PC-9 (cell line): Measurements from ENCODE around the gene RNF10. TPM values are rescaled to one million over a fixed set of nuclear protein-coding genes. Genes with fewer than 3 reads are reported as not detected.
"Not testable (repeated sequence)": the region's sequence is repeated elsewhere in the genome, so short reads cannot be mapped to it uniquely, and the experiment has no call there.

Experiments used
- BruUV-seq: library from RNA; stranded (reverse); fragments of 400-500 nt; replicated peaks from 2 replicates; lab custom pipeline; 2021; lab: Mats Ljungman, UMichigan
- CTCF ChIA-PET: fragments of 300-600 bp; sonication (Branson Sonifier 250); formaldehyde crosslinking; loops from one replicate; lab custom pipeline; 2022; ENCODE audit warnings: antibody characterized with exemption; lab: Charles Lee
- POLR2A ChIA-PET: fragments of 300-600 bp; sonication (Branson Sonifier 250); formaldehyde crosslinking; loops from one replicate; lab custom pipeline; 2022; ENCODE audit warnings: antibody characterized with exemption; ENCODE audit not compliant: unreplicated experiment; lab: Charles Lee
- DNase-seq, 2 experiments: peaks; one replicate each; pipeline versions ENCODE4 v3.0.0 to v3.0.0-alpha.2; 2015 to 2022; ENCODE audit warnings: mixed read lengths in 1 of 2
- H2AFZ ChIP-seq: fragments of 200-600 bp; sonication (generic); 2 replicates; pipeline ENCODE4 v1.8.1; 2017; ENCODE audit warnings: antibody characterized with exemption
- H3F3A ChIP-seq: fragments of 200-600 bp; sonication (generic); 2 replicates; pipeline ENCODE4 v1.8.1; 2017; ENCODE audit warnings: antibody characterized with exemption, mild to moderate bottlenecking, low read depth; ENCODE audit not compliant: insufficient read depth
- H3K27ac ChIP-seq: fragments of 200-600 bp; sonication (generic); 2 replicates; pipeline ENCODE4 v1.6.1; 2016; ENCODE audit warnings: mixed run types
- H3K27me3 ChIP-seq: fragments of 200-600 bp; sonication (generic); 2 replicates; pipeline ENCODE4 v1.6.1; 2016; ENCODE audit warnings: low read depth, mixed run types; ENCODE audit not compliant: insufficient read depth
- H3K36me3 ChIP-seq: fragments of 200-600 bp; sonication (generic); 2 replicates; pipeline ENCODE4 v1.6.1; 2016; ENCODE audit warnings: low read depth, mixed run types
- H3K4me1 ChIP-seq: fragments of 200-600 bp; sonication (generic); replicated peaks from 2 replicates; pipeline ENCODE4 v1.6.1; 2016; ENCODE audit warnings: mixed run types; ENCODE audit not compliant: insufficient read depth
- H3K4me2 ChIP-seq: fragments of 200-600 bp; sonication (generic); 2 replicates; pipeline ENCODE4 v1.6.1; 2017; ENCODE audit warnings: mixed run types
- H3K4me3 ChIP-seq: fragments of 200-600 bp; sonication (generic); 2 replicates; pipeline ENCODE4 v1.6.1; 2016; ENCODE audit warnings: mixed run types
- H3K79me2 ChIP-seq: fragments of 200-600 bp; sonication (generic); 2 replicates; pipeline ENCODE4 v1.6.1; 2017; ENCODE audit warnings: low read depth, mixed run types
- H3K9me2 ChIP-seq: fragments of 200-600 bp; sonication (generic); 2 replicates; pipeline ENCODE4 v1.8.1; 2017; ENCODE audit warnings: mild to moderate bottlenecking; ENCODE audit not compliant: insufficient read depth
- H3K9me3 ChIP-seq: fragments of 200-600 bp; sonication (generic); 2 replicates; pipeline ENCODE4 v1.8.1; 2016; ENCODE audit warnings: low read depth; ENCODE audit not compliant: insufficient read depth
- H4K20me1 ChIP-seq: fragments of 200-600 bp; sonication (generic); 2 replicates; pipeline ENCODE4 v1.8.1; 2017; ENCODE audit not compliant: insufficient read depth
- CTCF ChIP-seq: fragments of 200-600 bp; sonication (generic); conservative IDR thresholded peaks from 2 replicates; pipeline ENCODE4 v1.6.1; 2017; ENCODE audit warnings: mixed run types, antibody characterized with exemption, mild to moderate bottlenecking, moderate library complexity
- EZH2 ChIP-seq: fragments of 200-600 bp; sonication (generic); IDR thresholded peaks from 2 replicates; pipeline ENCODE4 v1.8.0; 2017; ENCODE audit warnings: antibody characterized with exemption, low read depth
- intact Hi-C: fragments of 100-400 bp; cut with micrococcal nuclease; formaldehyde crosslinking; loops from one replicate; pipeline ENCODE4 v1.10.0; 2022; ENCODE audit not compliant: unreplicated experiment
- total RNA-seq: library from RNA; stranded (reverse); gene quantifications from 2 replicates; pipeline ENCODE4 v1.2.3, GENCODE V29; 2021

Gene RNF10
- total RNA-seq, 1 experiment from 2014 or later: 196 TPM

- no peak for DNase-seq
- H3K4me3 ChIP-seq: no peak overlapping the region
- CTCF ChIA-PET: no interaction called here
- H3K9me3 ChIP-seq: no peaks in the 10 kb centered on the region
- no peak overlapping the region for H3K27ac ChIP-seq
- intact Hi-C loops: no loop called here
- H3F3A ChIP-seq: no peaks in the 10 kb centered on the region
- no peaks in the 10 kb centered on the region for H4K20me1 ChIP-seq
- no peaks in the 10 kb centered on the region for H3K27me3 ChIP-seq
- no peaks in the 10 kb centered on the region for H3K36me3 ChIP-seq
- H3K9me2 ChIP-seq: no peaks in the 10 kb centered on the region
- H2AFZ ChIP-seq: no peak overlapping the region
- no peaks in the 10 kb centered on the region for H3K4me1 ChIP-seq
- no TSS peak for BruUV-seq
- POLR2A ChIA-PET: interaction anchor here (0.6 kb wide), 1 partner anchor 1821 kb away, joined by 6 read pairs; no protein-coding TSS in a partner anchor
- no peaks in the 10 kb centered on the region for H3K79me2 ChIP-seq
- TF ChIP-seq CTCF (no peak), EZH2 (no peak)
- H3K4me2 ChIP-seq: no peak overlapping the region
Measured at GRCh38 chr12:120514002-120514401, 20.2 kb upstream of the RNF10 start.

GRCh38 chr12:120515496-120515895 is 18.7 kb upstream of the RNF10 start:
- H4K20me1 ChIP-seq: no peaks in the 10 kb centered on the region
- H3K27me3 ChIP-seq: no peaks in the 10 kb centered on the region
- H3K9me2 ChIP-seq: no peaks in the 10 kb centered on the region
- POLR2A ChIA-PET: no interaction called here
- CTCF ChIA-PET: no interaction called here
- no peaks in the 10 kb centered on the region for H3K36me3 ChIP-seq
- no TSS peak for BruUV-seq
- no peak overlapping the region for H2AFZ ChIP-seq
- DNase-seq: no peak
- no peaks in the 10 kb centered on the region for H3K79me2 ChIP-seq
- no peaks in the 10 kb centered on the region for H3K9me3 ChIP-seq
- H3F3A ChIP-seq: no peaks in the 10 kb centered on the region
- no peak overlapping the region for H3K27ac ChIP-seq
- TF ChIP-seq CTCF (no peak), EZH2 (no peak)
- intact Hi-C loops: no loop called here
- H3K4me2 ChIP-seq: no peak overlapping the region
- no peaks in the 10 kb centered on the region for H3K4me1 ChIP-seq
- H3K4me3 ChIP-seq: no peak overlapping the region

- H3K4me3 ChIP-seq, POLR2A ChIA-PET, H2AFZ ChIP-seq, H3K9me2 ChIP-seq, H3K36me3 ChIP-seq, H3K27me3 ChIP-seq, H3K79me2 ChIP-seq, CTCF ChIA-PET, H3F3A ChIP-seq, BruUV-seq, H3K4me1 ChIP-seq, DNase-seq, H3K4me2 ChIP-seq, H3K9me3 ChIP-seq, H3K27ac ChIP-seq, H4K20me1 ChIP-seq, intact Hi-C loops: not testable (repeated sequence)
Measured at GRCh38 chr12:120519324-120519723, 14.8 kb upstream of the RNF10 start.

DNA sequence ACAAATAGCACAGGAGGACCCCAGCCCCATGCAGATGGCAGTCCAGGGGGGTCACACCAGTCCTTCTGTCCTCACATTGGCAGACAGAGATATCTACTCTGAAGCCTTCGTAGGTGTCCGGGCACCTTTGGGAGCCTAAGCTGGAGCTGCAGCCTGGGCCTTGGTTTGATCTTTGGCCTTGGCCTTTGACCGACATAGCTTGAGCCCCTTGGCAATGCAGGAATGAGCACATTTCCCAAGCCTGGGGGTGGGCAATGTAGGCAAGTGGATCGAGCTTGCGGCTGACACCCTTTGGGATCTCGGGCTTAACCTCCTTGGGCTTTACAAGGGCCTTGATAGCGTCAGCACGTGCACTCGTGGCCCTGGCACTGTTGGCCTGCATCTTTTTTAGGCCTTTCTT is 11.6 kb upstream of the RNF10 start:
- intact Hi-C loops: no loop called here
- Histone ChIP-seq H3K4me1 (peaks cover 8% of the 10 kb centered on the region), H3K27ac (no peak overlapping the region), H3K4me3 (no peak overlapping the region), H3F3A (peaks cover 14% of the 10 kb centered on the region; the same call in 1 of the 2 replicates), H3K9me3 (no peaks in the 10 kb centered on the region), H2AFZ (no peak overlapping the region), H4K20me1 (no peaks in the 10 kb centered on the region), H3K36me3 (no peaks in the 10 kb centered on the region), H3K9me2 (no peaks in the 10 kb centered on the region), H3K79me2 (no peaks in the 10 kb centered on the region), H3K4me2 (no peak overlapping the region), H3K27me3 (no peaks in the 10 kb centered on the region)
- no peak for DNase-seq
- ChIA-PET CTCF (no interaction called here), POLR2A (no interaction called here)
- no peak for TF ChIP-seq CTCF
- TF ChIP-seq EZH2: no peak
- BruUV-seq: no TSS peak
